Astrocyte (in vitro differentiated cells and primary cell): Measurements from ENCODE around the gene KIF26B. TPM values are rescaled to one million over a fixed set of nuclear protein-coding genes. Genes with fewer than 3 reads are reported as not detected.

ENCODE experiments used
- DNase-seq: peaks from one replicate; pipeline ENCODE4 v3.0.0-alpha.2; 2010; ENCODE audit warnings: low read depth
- FAIRE-seq: peaks from 2 replicates; lab custom pipeline; 2011; peaks lifted over from hg19 to GRCh38; lab: Jason Lieb, UNC
- H2AFZ ChIP-seq: 2 replicates; pipeline ENCODE4 v1.6.0; 2012; ENCODE audit warnings: low read depth, low read length, inconsistent platforms
- H3K27ac ChIP-seq: 2 replicates; pipeline ENCODE4 v1.5.1; 2011; ENCODE audit warnings: low read depth, low read length, inconsistent platforms
- H3K27me3 ChIP-seq: 2 replicates; pipeline ENCODE4 v1.6.0; 2011; ENCODE audit warnings: low read length, inconsistent platforms; ENCODE audit not compliant: insufficient read depth
- H3K36me3 ChIP-seq: 2 replicates; pipeline ENCODE4 v1.5.1; 2011; ENCODE audit warnings: low read length, inconsistent platforms; ENCODE audit not compliant: insufficient read depth
- H3K4me1 ChIP-seq: 2 replicates; pipeline ENCODE4 v1.5.1; 2011; ENCODE audit warnings: low read length, inconsistent platforms; ENCODE audit not compliant: insufficient read depth
- H3K4me2 ChIP-seq: 2 replicates; pipeline ENCODE4 v1.6.0; 2012; ENCODE audit warnings: low read length, inconsistent platforms
- H3K4me3 ChIP-seq: 2 replicates; pipeline ENCODE4 v1.5.1; 2011; ENCODE audit warnings: low read depth, mild to moderate bottlenecking, low read length, inconsistent platforms; ENCODE audit not compliant: insufficient read depth
- H3K79me2 ChIP-seq: 2 replicates; pipeline ENCODE4 v1.6.0; 2012; ENCODE audit warnings: mild to moderate bottlenecking, low read length, inconsistent platforms; ENCODE audit not compliant: insufficient read depth
- H3K9ac ChIP-seq: 2 replicates; pipeline ENCODE4 v1.6.0; 2012; ENCODE audit warnings: mild to moderate bottlenecking, low read length, inconsistent platforms
- H3K9me3 ChIP-seq: 2 replicates; pipeline ENCODE4 v1.5.1; 2012; ENCODE audit warnings: low read depth, mild to moderate bottlenecking, low read length, inconsistent platforms; ENCODE audit not compliant: insufficient read depth
- H4K20me1 ChIP-seq: 2 replicates; pipeline ENCODE4 v1.6.0; 2012; ENCODE audit warnings: low read length, inconsistent platforms; ENCODE audit not compliant: insufficient read depth
- H3K27ac Mint-ChIP-seq: one replicate; pipeline ENCODE4 v1.8.0; 2021; ENCODE audit warnings: mild to moderate bottlenecking, mixed read lengths; ENCODE audit not compliant: unreplicated experiment
- H3K27me3 Mint-ChIP-seq: one replicate; pipeline ENCODE4 v1.8.0; 2021; ENCODE audit warnings: low read depth, mixed read lengths; ENCODE audit not compliant: unreplicated experiment
- H3K36me3 Mint-ChIP-seq: one replicate; pipeline ENCODE4 v1.8.0; 2021; ENCODE audit warnings: low read depth, mixed read lengths; ENCODE audit not compliant: unreplicated experiment
- H3K4me1 Mint-ChIP-seq: one replicate; pipeline ENCODE4 v1.8.0; 2021; ENCODE audit warnings: low read depth, mixed read lengths; ENCODE audit not compliant: unreplicated experiment
- H3K4me3 Mint-ChIP-seq: one replicate; pipeline ENCODE4 v1.8.0; 2021; ENCODE audit warnings: mild to moderate bottlenecking, moderate library complexity, mixed read lengths; ENCODE audit not compliant: unreplicated experiment
- H3K9me3 Mint-ChIP-seq: one replicate; pipeline ENCODE4 v1.8.0; 2021; ENCODE audit warnings: mild to moderate bottlenecking, mixed read lengths; ENCODE audit not compliant: unreplicated experiment
- CTCF ChIP-seq: IDR thresholded peaks from 2 replicates; pipeline ENCODE4 v1.5.1; 2011; ENCODE audit warnings: low read depth, mild to moderate bottlenecking, inconsistent platforms, low read length, moderate library complexity; ENCODE audit not compliant: insufficient read depth
- EZH2 ChIP-seq: IDR thresholded peaks from 2 replicates; pipeline ENCODE4 v1.6.1; 2012; ENCODE audit warnings: mild to moderate bottlenecking, low read length, inconsistent platforms; ENCODE audit not compliant: insufficient read depth
- total RNA-seq: library from RNA; stranded (reverse); gene quantifications from 2 replicates; pipeline ENCODE4 v1.2.1, GENCODE V29; 2021

The KIF26B gene
- total RNA-seq, 1 donor from 2014 or later, result 6.8 TPM

DNA sequence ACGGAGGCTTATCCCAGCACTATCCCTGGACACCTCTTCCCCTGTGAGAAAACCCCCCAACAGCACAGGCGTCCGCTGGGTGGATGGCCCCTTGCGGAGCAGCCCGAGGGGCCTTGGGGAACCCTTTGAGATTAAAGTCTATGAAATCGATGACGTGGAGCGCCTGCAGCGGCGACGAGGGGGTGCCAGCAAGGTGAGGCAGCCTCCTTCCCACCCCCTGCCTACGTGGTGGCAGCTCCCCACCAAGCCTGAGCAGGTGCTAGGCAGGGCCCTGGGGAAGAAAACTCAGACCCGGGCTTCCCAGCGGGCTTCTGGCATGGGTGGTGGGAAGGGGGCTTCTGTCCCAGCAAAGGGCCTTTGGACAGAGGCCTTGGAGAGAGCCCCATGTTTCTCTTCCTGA is 543.3 kb downstream of the KIF26B start:
- Histone ChIP-seq H3K79me2 (no peaks in the 10 kb centered on the region), H3K27me3 (no peaks in the 10 kb centered on the region), H2AFZ (no peak overlapping the region), H3K9ac (no peak overlapping the region), H4K20me1 (peaks cover 2% of the 10 kb centered on the region), H3K4me1 (no peaks in the 10 kb centered on the region), H3K4me2 (no peak overlapping the region), H3K4me3 (no peak overlapping the region), H3K9me3 (peaks cover 2% of the 10 kb centered on the region), H3K36me3 (peaks cover 3% of the 10 kb centered on the region), H3K27ac (no peak overlapping the region)
- Mint-ChIP-seq H3K27ac (no peak overlapping the region), H3K4me1 (no peaks in the 10 kb centered on the region), H3K36me3 (peaks cover 31% of the 10 kb centered on the region), H3K9me3 (no peaks in the 10 kb centered on the region), H3K27me3 (no peaks in the 10 kb centered on the region), H3K4me3 (no peak overlapping the region)
- TF ChIP-seq EZH2, result no peak
- no peak for TF ChIP-seq CTCF
- no peak for DNase-seq
- no peak for FAIRE-seq

DNA sequence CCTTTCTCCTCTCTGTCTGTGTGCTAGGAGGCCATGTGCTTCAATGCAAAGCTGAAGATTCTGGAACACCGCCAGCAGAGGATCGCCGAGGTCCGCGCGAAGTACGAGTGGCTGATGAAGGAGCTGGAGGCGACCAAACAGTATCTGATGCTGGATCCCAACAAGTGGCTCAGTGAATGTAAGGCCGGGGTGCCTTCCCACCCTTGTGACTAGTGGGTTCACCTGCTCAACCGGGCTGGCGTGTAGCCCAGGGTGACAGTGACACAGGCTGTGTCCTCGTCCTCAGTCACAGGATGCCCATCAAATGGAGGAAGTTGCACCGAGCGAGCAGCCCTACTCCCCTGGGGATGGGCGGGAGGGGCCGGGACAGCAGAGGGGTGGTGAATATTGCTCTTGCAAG is 544.1 kb downstream of the KIF26B start:
- Histone ChIP-seq H2AFZ (no peak overlapping the region), H3K9ac (no peak overlapping the region), H3K4me3 (no peak overlapping the region), H4K20me1 (no peaks in the 10 kb centered on the region), H3K27ac (no peak overlapping the region), H3K4me1 (no peaks in the 10 kb centered on the region), H3K4me2 (no peak overlapping the region), H3K27me3 (no peaks in the 10 kb centered on the region), H3K79me2 (no peaks in the 10 kb centered on the region), H3K9me3 (peaks cover 2% of the 10 kb centered on the region), H3K36me3 (peaks cover 3% of the 10 kb centered on the region)
- Mint-ChIP-seq H3K4me3 (no peak overlapping the region), H3K36me3 (peaks cover 36% of the 10 kb centered on the region), H3K9me3 (no peaks in the 10 kb centered on the region), H3K27ac (no peak overlapping the region), H3K4me1 (no peaks in the 10 kb centered on the region), H3K27me3 (no peaks in the 10 kb centered on the region)
- no peak for TF ChIP-seq CTCF
- TF ChIP-seq EZH2, result no peak
- no peak for DNase-seq
- no peak for FAIRE-seq

- H3K27ac ChIP-seq, result no peak overlapping the region
- no peak for DNase-seq
- Mint-ChIP-seq H3K36me3 (peaks cover 34% of the 10 kb centered on the region), H3K4me1 (peaks cover 4% of the 10 kb centered on the region), H3K27ac (no peak overlapping the region), H3K27me3 (no peaks in the 10 kb centered on the region), H3K4me3 (no peak overlapping the region), H3K9me3 (peaks cover 3% of the 10 kb centered on the region)
- no peaks in the 10 kb centered on the region for H3K79me2 ChIP-seq
- no peak overlapping the region for H3K4me3 ChIP-seq
- H3K4me1 ChIP-seq, result peaks cover 10% of the 10 kb centered on the region
- no peak overlapping the region for H3K9ac ChIP-seq
- H4K20me1 ChIP-seq, result no peaks in the 10 kb centered on the region
- TF ChIP-seq CTCF (no peak), EZH2 (no peak)
- no peak overlapping the region for H2AFZ ChIP-seq
- H3K4me2 ChIP-seq, result no peak overlapping the region
- no peaks in the 10 kb centered on the region for H3K27me3 ChIP-seq
- FAIRE-seq, result no peak
- H3K9me3 ChIP-seq, result peaks cover 2% of the 10 kb centered on the region
- H3K36me3 ChIP-seq, result peaks cover 3% of the 10 kb centered on the region
Observed at GRCh38 chr1:245700631-245701030, 545.8 kb downstream of the KIF26B start.
